AG10803 (cell line): ENCODE measurements around the gene MAPKAP1.

Experiments used
- DNase-seq: peaks from one replicate; pipeline ENCODE4 v3.0.0; 2010; ENCODE audit warnings: low read depth
- H3K4me3 ChIP-seq: 2 replicates; pipeline ENCODE4 v1.5.1; 2011; ENCODE audit warnings: mild to moderate bottlenecking, low read length, control low read depth
- TF ChIP-seq, protein P1 (sequence below): conservative IDR thresholded peaks from 2 replicates; pipeline ENCODE4 v1.5.1; 2011; ENCODE audit warnings: mild to moderate bottlenecking, low read length, control low read depth, inconsistent platforms

The MAPKAP1 gene

GRCh38 chr9:125679597-125680189, 27.3 kb downstream of the MAPKAP1 start:
- no peak for DNase-seq
- TF ChIP-seq, protein P1, sequence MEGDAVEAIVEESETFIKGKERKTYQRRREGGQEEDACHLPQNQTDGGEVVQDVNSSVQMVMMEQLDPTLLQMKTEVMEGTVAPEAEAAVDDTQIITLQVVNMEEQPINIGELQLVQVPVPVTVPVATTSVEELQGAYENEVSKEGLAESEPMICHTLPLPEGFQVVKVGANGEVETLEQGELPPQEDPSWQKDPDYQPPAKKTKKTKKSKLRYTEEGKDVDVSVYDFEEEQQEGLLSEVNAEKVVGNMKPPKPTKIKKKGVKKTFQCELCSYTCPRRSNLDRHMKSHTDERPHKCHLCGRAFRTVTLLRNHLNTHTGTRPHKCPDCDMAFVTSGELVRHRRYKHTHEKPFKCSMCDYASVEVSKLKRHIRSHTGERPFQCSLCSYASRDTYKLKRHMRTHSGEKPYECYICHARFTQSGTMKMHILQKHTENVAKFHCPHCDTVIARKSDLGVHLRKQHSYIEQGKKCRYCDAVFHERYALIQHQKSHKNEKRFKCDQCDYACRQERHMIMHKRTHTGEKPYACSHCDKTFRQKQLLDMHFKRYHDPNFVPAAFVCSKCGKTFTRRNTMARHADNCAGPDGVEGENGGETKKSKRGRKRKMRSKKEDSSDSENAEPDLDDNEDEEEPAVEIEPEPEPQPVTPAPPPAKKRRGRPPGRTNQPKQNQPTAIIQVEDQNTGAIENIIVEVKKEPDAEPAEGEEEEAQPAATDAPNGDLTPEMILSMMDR = no peak
- H3K4me3 ChIP-seq = no peak overlapping the region

DNA sequence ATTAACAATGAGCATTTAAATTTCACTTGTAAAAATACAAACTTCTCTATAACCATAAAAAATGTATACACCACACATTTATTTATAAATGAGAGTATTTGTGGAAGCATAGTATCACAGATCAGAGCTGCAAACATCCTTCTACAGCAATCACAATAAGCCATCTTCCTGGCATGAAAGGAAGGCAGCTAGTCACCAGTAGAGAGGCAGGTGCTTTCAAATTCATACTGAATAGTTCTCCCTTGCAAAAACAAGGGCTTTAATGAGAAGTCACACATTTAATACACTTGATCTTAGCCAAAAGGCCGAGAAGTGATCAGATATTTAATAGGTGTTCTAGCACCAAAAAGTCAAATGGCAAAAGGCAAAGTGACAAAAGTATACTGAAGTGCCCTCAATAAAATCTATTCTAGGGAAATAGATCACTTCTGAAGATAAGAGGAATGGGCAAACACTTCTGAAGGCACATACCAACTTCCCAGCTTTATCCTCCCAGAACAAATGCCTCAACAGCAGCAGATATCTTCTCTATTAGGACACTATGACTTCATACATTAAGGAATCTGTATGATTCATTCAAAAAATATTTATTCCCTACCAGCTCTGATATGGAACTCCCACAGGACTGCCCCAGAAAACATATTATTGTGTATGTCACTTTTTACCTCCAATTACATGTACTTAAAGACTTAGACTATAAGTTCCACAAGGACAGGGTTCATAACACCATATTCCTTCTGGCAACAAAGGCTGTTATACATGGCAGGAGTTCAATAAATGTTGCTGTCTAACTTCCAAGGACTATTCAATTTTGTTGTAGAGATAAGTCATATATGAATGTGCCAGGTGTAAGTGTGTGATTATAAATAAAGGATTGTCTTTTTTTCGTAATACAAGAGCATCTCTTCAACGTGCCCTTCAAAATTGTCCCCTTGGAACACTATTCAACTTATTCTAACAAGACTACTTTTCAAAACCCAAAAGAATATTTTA, 31.7 kb downstream of the MAPKAP1 start:
- DNase-seq = peak; percentile 82
- H3K4me3 ChIP-seq = no peak overlapping the region
- TF ChIP-seq, protein P1 = no peak

- TF ChIP-seq, protein P1 = no peak
These were observed 34.1 kb downstream of the MAPKAP1 start for GRCh38 chr9:125672876-125673275.

DNA sequence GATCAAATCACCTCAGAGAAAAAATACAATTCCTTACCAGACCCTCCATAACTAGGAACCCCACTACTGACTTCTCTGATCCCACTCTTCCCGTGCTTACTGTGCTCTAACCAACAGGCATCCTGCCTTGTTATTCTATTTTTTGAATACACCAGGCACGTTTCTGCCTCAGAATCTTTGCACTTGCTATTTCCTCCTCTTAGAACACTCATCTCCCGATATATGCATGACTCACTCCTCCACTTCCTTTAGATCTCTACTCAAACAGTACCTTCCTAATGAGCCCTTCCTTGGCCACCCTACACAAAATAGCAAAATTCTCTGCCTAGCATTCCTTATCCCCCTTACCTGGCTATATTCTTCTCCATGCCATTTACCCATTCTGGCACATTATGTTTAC, 43.9 kb downstream of the MAPKAP1 start:
- peak; percentile 30 for DNase-seq
- H3K4me3 ChIP-seq = no peak overlapping the region
- TF ChIP-seq, protein P1 = no peak

More at GRCh38 chr9:125672876-125673275, 34.1 kb downstream of the MAPKAP1 start:
- DNase-seq = no peak
- H3K4me3 ChIP-seq = no peak overlapping the region

GRCh38 chr9:125660557-125660956, 46.5 kb downstream of the MAPKAP1 start:
- H3K4me3 ChIP-seq = no peak overlapping the region
- TF ChIP-seq, protein P1 = no peak
- no peak for DNase-seq

- peak; percentile 76 for DNase-seq
- TF ChIP-seq, protein P1 = no peak
These were observed 47.1 kb downstream of the MAPKAP1 start for GRCh38 chr9:125659954-125660353.

More at GRCh38 chr9:125659954-125660353, 47.1 kb downstream of the MAPKAP1 start:
- no peak overlapping the region for H3K4me3 ChIP-seq
